Stimulated activated CD4-positive, alpha-beta T cell treated with anti-CD3 and anti-CD28 coated beads, Interleukin-1b, Interleukin-23, amount 100 ng/mL, for 48 hours (primary cell): ENCODE data around the gene FBXO9.
A peak's percentile ranks its signal among the peaks of the same experiment; 100 is the strongest.
"Not testable (repeated sequence)": the region's sequence is repeated elsewhere in the genome, so short reads cannot be mapped to it uniquely, and the experiment has no call there.

Experiments
- DNase-seq: peaks from one replicate; pipeline ENCODE4 v3.0.0-alpha.2; 2020

Gene FBXO9

GRCh38 chr6:53048431-53049195 lies 16.6 kb upstream of the FBXO9 start:
- no peak for DNase-seq

GRCh38 chr6:53049415-53049814 lies 15.8 kb upstream of the FBXO9 start:
- DNase-seq = no peak

DNA sequence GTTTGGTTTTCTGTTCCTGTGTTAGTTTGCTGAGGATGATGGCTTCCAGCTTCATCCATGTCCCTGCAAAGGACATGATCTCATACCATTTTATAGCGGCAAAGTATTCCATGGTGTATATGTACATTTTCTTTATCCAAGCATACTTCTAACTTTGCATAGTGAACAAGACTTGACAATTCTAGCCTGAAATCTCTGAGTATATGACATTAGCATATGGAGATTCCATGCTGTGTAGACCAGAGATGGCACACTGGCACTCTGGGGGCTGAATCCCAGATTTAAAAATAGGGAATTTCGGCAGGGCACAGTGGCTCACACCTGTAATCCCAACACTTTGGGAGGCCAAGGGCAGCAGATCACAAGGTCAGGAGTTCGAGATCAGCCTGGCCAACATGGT lies 13.1 kb upstream of the FBXO9 start:
- not testable (repeated sequence) for DNase-seq

GRCh38 chr6:53054532-53054931 lies 10.7 kb upstream of the FBXO9 start:
- DNase-seq = no peak

DNA sequence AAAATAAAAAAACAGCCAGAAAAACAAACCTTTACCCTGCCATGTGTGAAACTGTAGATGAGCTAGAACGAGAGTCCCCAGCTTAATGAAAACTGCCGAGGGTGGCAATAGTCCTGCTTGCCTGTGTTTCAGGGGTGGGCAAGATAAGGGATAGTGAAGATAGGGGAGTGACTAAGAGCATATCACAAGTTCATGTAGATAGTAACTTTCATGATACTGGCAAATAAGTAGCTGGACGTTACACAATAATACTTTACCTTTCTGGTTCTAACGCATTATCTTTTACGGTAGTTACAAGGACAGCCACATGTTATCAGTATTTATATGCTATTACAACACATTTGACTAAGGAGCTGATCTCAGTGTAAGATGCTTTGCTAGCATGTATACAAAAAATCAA lies 9.3 kb upstream of the FBXO9 start:
- no peak for DNase-seq

DNA sequence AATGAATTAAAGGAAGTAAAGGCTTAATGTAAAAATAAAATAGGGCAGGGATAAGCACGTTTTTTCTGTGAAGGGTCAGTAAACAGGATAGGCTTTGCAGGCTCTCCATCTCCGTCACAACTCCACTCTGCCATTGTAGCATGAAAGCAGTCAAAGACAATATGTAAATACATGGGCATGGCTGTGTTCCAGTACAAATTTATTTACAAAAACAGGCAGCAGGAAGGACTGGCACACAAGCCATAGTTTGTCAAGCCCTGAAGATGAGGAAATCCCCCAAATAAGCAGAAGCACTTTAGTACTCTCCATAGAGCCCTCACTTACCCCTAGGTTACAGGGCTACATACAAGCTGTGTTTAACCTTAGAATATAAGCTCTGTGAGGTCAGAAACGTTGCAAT lies 8.9 kb upstream of the FBXO9 start:
- no peak for DNase-seq

- no peak for DNase-seq
These were observed 6.6 kb upstream of the FBXO9 start for GRCh38 chr6:53058388-53059195.

GRCh38 chr6:53059648-53060589 lies 5.3 kb upstream of the FBXO9 start:
- DNase-seq = no peak

DNA sequence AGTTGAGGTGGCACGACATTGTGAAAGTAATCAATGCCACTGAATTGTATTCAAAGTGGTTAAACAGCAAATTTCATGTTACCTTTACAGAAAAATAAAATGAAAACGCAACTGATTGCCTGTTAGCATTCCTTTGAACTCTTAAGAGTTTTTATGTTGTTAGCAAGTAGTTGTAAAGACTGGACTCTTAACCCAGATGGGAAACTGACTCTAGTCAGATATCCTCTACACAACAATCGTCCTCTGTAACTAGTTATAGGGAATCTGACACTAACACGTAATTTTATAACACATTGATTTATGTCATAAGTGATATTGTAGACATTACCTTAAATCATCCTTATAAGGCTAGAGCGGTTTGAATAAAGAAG lies 3.0 kb upstream of the FBXO9 start:
- DNase-seq = no peak

DNA sequence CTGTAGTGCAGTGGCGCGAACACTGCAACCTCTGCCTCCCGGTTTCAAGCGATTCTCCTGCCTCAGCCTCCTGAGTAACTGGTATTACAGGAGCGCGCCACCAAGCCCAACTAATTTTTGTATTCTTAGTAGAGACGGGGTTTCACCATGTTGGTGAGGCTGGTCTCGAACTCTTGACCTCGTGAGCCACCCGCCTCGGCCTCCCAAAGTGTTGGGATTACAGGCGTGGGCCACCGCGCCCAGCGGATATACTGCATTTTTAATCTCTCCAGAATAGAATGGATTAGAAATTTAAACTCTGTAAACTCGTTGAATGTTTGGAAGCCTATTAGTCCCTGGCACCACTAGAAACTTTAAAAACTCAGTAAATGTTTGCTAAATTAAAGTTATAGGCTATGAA lies 949 bp upstream of the FBXO9 start:
- not testable (repeated sequence) for DNase-seq

- peak; percentile 96 for DNase-seq
These were observed 408 bp upstream of the FBXO9 start for GRCh38 chr6:53064726-53065265.

GRCh38 chr6:53066077-53066417 lies 843 bp downstream of the FBXO9 start:
- DNase-seq = peak; percentile 49

GRCh38 chr6:53066874-53067706 lies 1.9 kb downstream of the FBXO9 start:
- DNase-seq = no peak

DNA sequence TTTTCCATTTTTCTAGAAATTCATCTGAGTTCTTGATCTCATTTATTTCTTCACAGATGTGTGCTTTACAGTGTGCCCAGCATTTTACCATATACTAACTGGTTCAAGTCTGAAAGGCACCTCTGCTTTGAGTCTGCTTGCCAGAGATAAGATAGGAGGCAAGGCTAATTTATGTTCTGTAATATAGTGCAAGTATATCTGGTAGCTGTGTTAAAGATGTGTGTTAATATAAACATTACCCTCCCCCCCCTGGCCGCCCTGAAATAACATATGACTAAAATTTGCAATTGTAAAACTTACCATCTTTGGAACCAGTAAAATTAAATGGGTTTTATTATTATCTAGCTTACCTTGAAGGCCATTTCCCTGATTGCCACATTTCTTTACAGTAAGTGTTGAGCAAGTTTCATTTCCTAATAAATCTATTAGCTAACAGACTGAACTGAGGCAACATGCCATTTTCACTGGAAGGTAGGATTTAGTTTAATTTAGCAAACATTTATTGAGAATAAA lies 2.7 kb downstream of the FBXO9 start:
- DNase-seq = no peak

DNA sequence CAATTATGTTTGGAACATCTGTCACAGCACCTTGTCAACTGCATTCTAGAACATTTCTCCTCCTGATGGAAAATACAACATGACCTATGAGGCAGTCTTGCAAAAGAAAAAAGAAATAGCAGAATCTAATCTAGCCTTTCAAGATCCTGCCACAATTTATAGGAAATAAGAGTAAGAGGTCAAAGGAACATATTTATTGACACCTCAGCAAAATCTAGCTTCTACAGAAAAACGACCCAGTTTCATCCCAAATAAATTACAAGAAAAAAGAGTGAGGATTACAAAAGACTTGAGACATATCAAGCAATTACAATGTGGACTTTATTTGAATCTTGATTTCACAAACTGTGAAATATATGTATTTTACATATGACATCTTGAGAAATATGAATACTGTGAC lies 4.2 kb downstream of the FBXO9 start:
- no peak for DNase-seq

GRCh38 chr6:53070806-53071205 lies 5.6 kb downstream of the FBXO9 start:
- peak; percentile 10 for DNase-seq

GRCh38 chr6:53074347-53074746 lies 9.1 kb downstream of the FBXO9 start:
- DNase-seq = no peak

DNA sequence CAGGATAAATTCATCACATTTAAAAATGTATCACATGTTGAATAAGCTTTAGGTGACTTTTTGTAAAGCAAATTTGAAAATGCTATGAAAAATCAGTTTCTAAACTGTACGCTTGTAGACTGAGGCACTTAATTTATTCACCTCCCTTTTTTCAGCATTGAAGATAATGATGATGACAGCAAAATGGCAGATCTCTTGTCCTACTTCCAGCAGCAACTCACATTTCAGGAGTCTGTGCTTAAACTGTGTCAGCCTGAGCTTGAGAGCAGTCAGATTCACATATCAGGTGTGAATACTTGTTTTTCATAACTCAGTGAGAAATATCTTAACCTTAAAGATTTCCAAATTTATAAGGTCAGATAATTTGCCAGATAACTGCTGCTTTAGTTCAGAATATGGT lies 15.6 kb downstream of the FBXO9 start:
- no peak for DNase-seq

- DNase-seq = no peak
These were observed 21.1 kb downstream of the FBXO9 start for GRCh38 chr6:53086302-53086701.

DNA sequence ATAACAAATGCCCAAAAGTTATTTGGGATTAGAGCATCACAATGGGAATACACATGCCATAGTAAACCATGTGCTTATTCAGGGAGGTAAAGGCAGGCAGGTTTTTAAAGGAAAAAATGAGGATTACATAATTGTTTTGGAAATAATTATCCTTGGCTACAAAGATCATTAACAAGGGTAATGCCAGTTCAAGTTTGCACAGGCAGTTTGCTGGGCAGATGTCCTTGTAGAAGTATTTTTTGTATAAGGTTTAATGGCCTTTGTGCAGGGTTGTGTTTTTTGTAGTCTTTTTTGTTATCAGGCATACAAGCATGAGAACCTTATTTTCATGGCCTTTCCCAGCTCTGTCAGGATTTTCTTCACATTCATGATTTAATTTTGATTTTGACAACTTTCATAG lies 24.7 kb downstream of the FBXO9 start:
- no peak for DNase-seq

GRCh38 chr6:53090576-53090975 lies 25.4 kb downstream of the FBXO9 start:
- no peak for DNase-seq

GRCh38 chr6:53095270-53095669 lies 30.1 kb downstream of the FBXO9 start:
- no peak for DNase-seq
